Purkinje cell (primary cell): ENCODE data around the gene TLCD1. TPM values are rescaled to one million over a fixed set of nuclear protein-coding genes. Genes with fewer than 3 reads are reported as not detected.

Experiments used
- polyA plus RNA-seq: library from polyadenylated mRNA; unstranded; fragments of >200 nt; fragmentation: Nextera tagmentation; gene quantifications from 2 replicates; pipeline ENCODE4 v1.2.1, GENCODE V29; 2014

The TLCD1 gene, protein sequence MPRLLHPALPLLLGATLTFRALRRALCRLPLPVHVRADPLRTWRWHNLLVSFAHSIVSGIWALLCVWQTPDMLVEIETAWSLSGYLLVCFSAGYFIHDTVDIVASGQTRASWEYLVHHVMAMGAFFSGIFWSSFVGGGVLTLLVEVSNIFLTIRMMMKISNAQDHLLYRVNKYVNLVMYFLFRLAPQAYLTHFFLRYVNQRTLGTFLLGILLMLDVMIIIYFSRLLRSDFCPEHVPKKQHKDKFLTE
- polyA plus RNA-seq: 3.3 and 3.5 TPM in 2 replicates

DNA sequence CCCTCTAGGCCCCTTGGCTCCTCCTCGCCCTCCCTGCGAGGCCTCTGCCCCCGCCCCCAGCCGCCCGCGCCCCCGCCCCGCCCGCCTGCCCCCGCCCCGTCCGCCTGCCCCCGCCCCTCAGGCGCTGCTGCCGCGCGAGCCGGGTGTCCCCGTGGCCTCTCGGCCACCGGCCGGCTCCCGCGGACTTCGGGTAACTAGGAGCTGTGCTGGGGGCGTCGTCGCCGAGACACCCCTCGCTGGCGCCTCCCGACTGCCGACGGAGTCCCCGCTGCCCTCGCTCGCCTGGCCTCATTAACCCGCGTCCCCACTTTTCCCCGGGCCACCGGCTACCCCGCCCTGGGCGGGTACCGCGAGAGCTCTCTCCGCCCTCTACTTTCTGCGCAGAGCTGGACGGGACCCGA, at the start of gene TLCD1:
TLCD1 (minus strand) TSS at position 8 of the 401 bp plus-strand sequence. CDS start 136 bp downstream, outside the sequence.

DNA sequence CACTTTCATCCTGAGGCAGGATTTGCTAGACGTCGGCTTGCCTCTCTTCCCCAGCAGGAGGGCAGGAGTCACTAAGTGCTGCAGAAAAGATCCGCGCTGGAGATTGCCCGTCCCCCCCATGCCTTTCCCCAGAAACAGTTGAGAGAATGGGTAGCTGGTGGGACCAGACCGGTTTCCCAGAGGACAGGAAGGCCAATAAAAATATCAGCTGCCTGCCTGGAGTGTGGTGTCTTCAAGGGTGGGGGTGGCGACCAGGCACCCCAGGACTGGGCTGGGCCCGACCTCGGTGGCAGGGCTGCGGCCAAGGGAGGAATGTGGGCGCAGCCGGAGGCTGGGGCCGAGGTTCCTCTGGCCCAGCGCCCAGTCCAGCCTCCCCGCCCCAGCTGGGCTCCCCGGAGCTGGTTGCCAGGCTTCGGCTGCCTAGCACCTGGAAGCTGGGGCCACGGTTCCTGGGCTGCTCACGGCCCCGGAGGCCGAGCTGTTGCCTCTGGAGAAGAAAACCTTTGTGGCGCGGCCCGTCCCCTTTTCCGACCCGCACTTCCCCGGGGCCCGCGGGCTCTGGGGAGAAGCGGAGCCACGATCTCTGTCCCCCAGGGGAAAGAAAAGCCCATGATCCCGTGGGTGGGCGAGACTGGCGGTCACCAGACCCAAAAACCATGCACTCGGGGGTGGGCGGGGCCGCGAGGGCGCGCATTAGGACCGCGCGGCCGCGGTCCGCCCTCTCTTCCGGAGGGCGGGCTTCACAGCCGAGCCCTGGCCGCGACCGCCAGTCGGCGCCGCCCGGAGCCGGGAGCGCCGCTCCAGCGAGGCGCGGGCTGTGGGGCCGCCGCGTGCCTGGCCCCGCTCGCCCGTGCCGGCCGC, 17.4 kb upstream of the TLCD1 start, which contains the start of gene TRAF4:
TRAF4 (plus strand) TSS at position 769 of the 861 bp plus-strand sequence. CDS start 102 bp downstream, outside the sequence.

DNA sequence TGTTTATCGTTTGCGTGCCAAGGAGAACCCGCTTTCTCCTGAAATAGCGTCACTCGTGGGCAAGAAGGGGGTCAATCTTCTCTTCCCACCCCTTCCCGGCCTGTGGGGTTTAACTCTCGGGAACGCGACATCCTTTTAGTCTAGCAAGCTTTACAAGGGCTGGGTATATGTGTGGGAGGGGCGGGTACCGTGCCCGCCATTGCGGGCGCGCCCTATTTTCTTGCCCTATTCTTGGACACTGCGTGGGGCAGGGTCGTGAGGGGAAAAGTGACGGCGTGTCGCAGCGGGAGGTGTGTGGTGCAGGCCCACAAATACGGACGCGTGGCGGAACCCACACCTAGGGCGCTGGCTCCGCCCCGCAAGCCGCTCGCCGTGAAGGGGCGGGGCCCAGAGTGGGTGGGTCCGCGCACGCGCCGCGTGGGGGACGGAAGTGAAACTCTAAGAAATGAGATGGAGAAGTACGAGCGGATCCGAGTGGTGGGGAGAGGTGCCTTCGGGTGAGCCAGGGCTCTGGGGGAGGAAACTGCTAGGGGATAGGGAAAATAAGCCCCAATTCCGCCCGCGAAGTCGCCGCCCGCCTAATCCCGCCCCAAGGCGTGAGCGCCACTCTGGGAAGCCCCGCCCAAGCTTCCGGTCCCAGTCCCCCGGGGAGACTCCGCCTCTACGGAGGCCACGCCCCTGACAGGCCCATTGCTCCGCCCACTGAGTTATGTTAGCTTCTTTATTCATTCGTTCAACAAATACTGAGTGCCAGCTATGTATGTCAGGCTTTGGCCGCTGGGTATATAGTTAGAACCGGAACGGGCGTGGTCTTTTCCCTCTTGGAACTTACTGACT, 2.5 kb upstream of the TLCD1 start, which contains the start of gene NEK8:
NEK8 (plus strand) TSS at position 425 of the 837 bp plus-strand sequence; CDS start at position 451, 26 bp downstream.

DNA sequence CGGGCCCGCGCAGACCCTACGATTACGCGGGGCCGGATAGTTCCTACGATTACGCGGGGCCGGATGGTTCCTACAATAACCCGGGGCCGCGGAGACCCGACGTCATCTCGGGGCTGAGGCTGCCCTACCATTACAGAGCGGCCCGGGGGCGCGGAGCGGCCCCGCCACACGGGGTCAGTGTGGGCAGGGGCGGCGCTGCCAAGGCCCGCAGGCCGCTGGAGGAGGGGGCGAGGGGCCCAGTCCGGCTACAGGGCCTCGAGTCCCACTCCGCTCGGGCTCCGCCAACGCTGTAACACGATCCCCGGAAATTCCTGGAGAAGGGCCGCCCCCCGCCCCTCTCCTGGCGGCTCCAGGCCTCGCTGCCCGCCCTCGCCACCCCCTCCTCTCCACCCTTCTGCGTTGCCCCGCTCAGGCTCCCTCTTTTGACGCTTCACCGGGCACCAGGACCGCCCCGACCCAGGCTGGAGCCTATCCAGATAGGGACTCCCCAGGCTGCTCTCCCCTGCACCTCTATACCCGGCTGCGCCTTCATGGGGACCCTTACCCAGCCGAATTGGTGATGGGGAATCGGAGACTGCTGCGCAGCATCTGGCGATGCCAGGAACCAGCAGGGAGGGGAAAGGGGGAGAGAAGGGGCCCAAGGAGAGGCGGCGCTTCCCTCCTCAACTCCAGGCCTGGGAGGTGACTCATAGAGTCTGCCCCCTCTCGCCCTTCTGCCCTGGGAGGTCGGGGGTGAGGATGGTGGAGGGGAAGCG, 8.3 kb downstream of the TLCD1 start, which contains the start of gene RAB34:
RAB34 (minus strand) TSS at position 291 of the 755 bp plus-strand sequence. CDS start 602 bp downstream, outside the sequence.

DNA sequence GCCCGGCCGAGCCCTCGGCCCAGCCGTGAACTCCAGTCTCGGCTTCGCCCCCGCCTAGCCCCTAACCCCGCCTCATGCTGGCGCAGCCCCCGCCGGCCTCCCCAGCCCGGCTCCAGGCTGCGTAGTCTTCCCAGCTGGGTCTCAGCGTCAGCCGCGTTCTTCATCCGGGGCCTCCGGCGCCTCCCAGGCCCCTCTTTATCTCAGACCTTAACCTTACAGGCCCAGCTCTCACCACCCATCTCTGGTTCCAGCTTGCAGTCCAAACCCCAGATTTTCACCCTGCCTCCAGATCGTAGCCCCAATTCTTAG, 14.4 kb downstream of the TLCD1 start, which contains the start of gene PROCA1:
PROCA1 (minus strand) TSS at position 166 of the 309 bp plus-strand sequence. CDS start 228 bp downstream, outside the sequence.

Other genes with a start within 250 kb of the TLCD1 start
- gene FOXN1, start 219.9 kb downstream of the TLCD1 start, polyA plus RNA-seq: not detected in 2 replicates
- 12.3 and 30.0 TPM in 2 replicates for gene UNC119, start 173.6 kb downstream of the TLCD1 start, polyA plus RNA-seq
- 60.9 and 88.9 TPM in 2 replicates for gene PIGS, start 154.7 kb downstream of the TLCD1 start, polyA plus RNA-seq
- 19,909 and 22,599 TPM in 2 replicates for gene ALDOC, start 149.3 kb downstream of the TLCD1 start, polyA plus RNA-seq
- gene SPAG5, start 127.2 kb downstream of the TLCD1 start, polyA plus RNA-seq: 202 and 262 TPM in 2 replicates
- 9.8 and 10.9 TPM in 2 replicates for gene RSKR, start 112.0 kb downstream of the TLCD1 start, polyA plus RNA-seq
- gene BLTP2, start 81.1 kb downstream of the TLCD1 start, polyA plus RNA-seq: 4.0 and 4.4 TPM in 2 replicates
- 174 and 197 TPM in 2 replicates for gene SDF2, start 64.3 kb downstream of the TLCD1 start, polyA plus RNA-seq
- gene SUPT6H, start 64.0 kb downstream of the TLCD1 start, polyA plus RNA-seq: 17.7 and 23.4 TPM in 2 replicates
- gene PROCA1, start 14.3 kb downstream of the TLCD1 start, polyA plus RNA-seq: 0.74 and 1.7 TPM in 2 replicates
- gene RAB34, start 8.4 kb downstream of the TLCD1 start, polyA plus RNA-seq: 4.9 and 7.8 TPM in 2 replicates
- gene RPL23A, start 6.2 kb downstream of the TLCD1 start, polyA plus RNA-seq: 1,067 and 1,205 TPM in 2 replicates
- gene NEK8, start 2.6 kb upstream of the TLCD1 start, polyA plus RNA-seq: 2.3 TPM in 1 of 2 replicates, not detected in the other
- gene TRAF4, start 17.8 kb upstream of the TLCD1 start, polyA plus RNA-seq: 0.57 TPM in 1 of 2 replicates, not detected in the other
- 10.6 and 11.9 TPM in 2 replicates for gene FAM222B, start 116.6 kb upstream of the TLCD1 start, polyA plus RNA-seq
- 43.5 and 54.3 TPM in 2 replicates for gene ERAL1, start 128.8 kb upstream of the TLCD1 start, polyA plus RNA-seq
- 12.4 and 26.7 TPM in 2 replicates for gene FLOT2, start 171.5 kb upstream of the TLCD1 start, polyA plus RNA-seq
- 3.5 and 4.2 TPM in 2 replicates for gene DHRS13, start 176.8 kb upstream of the TLCD1 start, polyA plus RNA-seq
- gene PHF12, start 225.3 kb upstream of the TLCD1 start, polyA plus RNA-seq: 3.7 and 6.0 TPM in 2 replicates